HG03060 (cell line): ENCODE data around the gene BAZ2B.
A peak's percentile ranks its signal among the peaks of the same experiment; 100 is the strongest.
"Not testable (repeated sequence)": the region's sequence is repeated elsewhere in the genome, so short reads cannot be mapped to it uniquely, and the experiment has no call there.

Experiments used
- ATAC-seq: cut with Tn5 transposase; IDR thresholded peaks from one replicate; pipeline ENCODE4 v1.9.1; 2021; ENCODE audit warnings: low read depth, moderate number of reproducible peaks; ENCODE audit not compliant: unreplicated experiment

Gene BAZ2B

DNA sequence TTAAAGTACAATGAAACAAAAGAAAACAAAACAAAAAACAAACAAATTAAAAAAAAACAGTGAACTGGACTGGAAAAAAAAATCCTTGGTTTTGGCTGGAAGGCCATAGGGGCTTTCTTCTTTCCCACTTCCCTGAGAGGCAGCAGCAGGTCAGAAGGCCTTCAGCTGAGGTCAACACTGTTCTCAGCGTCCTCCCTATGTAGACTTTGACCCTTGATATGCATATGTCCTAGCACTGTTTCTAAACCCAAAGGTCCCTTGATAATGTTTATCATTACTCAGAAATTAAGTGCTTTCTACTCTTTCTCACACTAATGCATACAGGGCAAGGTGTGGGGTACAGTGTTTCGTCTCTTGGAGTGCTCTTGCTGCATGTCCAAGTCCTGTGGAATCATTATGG, 254.3 kb downstream of the BAZ2B start:
- ATAC-seq: no peak

DNA sequence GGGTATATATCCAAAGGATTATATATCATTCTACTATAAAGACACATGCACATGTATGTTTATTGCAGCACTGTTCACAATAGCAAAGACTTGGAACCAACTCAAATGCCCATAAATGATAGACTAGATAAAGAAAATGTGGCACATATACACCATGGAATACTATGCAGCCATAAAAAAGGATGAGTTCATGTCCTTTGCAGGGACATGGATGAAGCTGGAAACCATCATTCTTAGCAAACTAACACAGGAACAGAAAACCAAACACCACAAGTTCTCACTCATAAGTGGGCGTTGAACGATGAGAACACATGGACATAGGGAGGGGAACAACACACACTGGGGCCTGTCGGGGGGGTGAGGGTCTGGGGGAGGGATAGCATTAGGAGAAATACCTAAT, 254.7 kb downstream of the BAZ2B start:
- ATAC-seq: not testable (repeated sequence)

DNA sequence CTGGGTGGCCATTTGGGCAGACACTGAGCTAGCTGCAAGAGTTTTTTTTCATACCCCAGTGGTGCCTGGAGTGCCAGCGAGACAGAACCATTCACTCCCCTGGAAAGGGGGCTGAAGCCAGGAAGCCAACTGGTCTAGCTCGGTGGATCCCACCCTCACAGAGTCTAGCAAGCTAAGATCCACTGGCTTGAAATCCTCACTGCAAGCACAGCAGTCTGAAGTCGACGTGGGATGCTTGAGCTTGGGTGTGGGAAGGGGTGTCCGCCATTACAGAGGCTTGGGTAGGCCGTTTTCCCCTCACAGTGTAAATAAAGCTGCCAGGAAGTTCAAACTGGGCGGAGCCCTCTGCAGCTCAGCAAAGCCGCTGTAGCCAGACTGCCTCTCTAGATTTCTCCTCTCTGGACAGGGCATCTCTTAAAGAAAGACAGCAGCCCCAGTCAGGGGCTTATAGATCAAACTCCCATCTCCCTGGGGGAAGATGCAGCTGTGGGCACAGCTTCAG, 260.2 kb downstream of the BAZ2B start:
- ATAC-seq: no peak

DNA sequence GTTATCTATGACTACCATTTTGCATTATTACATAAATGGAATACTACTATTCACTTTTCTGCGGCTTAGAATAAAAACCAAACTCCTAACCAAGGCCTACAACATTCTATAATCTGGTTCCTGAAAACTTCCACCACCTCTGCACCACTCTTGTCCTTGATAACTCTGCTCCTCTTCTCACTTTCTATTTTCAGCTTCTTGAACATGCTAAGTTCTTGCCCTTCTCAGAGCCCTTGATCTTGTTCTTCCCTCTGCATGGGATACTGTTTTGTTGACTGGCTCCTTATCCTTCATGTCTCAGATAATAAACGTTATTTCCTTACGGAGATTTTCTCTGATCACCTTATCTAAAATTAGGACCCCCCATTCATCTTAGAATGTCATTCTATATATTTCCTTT, 264.4 kb downstream of the BAZ2B start:
- no peak for ATAC-seq

- ATAC-seq: no peak
These were observed 266.6 kb downstream of the BAZ2B start for GRCh38 chr2:159349674-159350299.

DNA sequence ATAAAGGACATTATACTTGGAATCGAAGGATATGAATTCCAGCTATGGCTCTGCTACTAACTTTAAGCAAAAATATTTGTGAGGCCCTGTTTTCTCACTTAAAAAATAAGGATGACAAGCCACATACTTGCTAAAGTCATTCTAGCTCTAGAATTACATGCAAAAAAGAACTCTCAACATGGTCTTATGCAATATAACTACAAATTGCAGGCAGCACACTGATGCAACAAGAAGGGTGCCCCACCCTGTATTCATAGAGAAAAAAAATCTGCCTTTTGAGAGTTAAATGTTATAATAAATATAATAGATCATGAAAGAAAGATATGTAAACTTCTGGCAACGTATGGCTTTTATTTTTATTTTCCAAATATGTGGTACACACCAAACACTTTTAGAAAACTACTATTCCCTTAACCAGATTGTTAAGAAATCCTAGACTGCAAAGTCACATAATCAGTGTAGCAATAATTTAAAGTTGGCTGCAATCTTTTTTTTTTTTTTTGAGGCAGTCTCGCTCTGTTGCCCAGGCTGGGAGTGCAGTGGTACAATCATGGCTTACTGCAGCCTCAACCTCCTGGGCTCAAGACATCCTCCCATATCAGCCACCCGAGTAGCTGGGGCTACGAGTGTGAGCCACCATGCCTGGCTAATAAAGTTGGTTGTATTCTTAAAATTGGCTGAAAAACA, 289.6 kb downstream of the BAZ2B start:
- no peak for ATAC-seq

GRCh38 chr2:159322419-159322818, 293.9 kb downstream of the BAZ2B start:
- no peak for ATAC-seq

DNA sequence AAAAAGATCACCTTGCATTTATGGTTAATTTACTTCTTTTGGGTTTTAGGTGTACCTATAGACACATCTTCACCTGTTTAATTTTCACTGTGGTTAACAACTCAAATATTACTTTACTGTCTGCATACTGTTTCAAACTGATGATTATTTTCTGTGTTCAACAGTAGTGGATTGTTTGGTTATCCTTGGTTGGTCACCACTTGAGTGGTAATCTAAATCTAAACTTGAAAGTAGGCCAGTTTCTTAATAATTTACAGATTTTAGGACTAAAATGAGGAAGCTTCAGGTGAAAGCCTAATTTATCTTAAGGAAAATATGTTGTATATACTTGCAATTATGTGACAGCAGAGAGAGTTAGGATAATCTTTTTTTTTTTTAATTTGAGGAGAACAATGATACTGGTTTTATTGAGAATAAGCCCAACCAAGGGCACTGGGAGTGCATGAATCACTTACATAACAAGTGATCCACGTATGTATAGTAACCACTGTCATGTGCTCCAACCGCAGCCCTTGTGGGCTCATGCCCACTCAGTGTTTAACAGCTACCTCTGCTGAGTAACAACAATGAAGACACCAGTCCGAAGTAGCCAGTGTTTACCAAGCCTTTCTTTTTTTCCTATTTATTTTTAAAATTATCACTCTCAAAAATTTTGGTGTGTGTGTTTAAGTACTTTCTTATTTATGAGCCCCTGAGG, 298.8 kb downstream of the BAZ2B start:
- no peak for ATAC-seq

DNA sequence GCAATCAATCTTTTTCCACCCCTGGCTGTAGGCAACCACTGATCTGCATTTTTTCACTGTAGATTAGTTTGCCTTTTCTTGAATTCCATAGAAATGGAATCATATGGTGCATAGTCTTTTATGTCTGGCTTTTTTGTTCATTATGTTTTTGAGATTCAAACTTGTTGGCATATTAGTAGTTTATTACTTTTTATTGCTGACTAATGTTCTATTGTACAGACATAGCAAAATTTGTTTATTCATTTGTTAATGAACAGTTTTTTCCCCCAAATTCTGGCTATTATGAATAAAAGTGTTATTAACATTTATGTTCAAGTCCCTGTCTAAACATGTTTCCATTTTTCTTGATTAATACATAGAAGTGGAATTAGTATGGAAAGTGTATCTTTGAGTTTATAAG, 308.4 kb downstream of the BAZ2B start:
- no peak for ATAC-seq

GRCh38 chr2:159300586-159300985, 315.8 kb downstream of the BAZ2B start:
- ATAC-seq: no peak

GRCh38 chr2:159298967-159299366, 317.4 kb downstream of the BAZ2B start:
- no peak for ATAC-seq

- no peak for ATAC-seq
These were observed 319.2 kb downstream of the BAZ2B start for GRCh38 chr2:159297042-159297707.

DNA sequence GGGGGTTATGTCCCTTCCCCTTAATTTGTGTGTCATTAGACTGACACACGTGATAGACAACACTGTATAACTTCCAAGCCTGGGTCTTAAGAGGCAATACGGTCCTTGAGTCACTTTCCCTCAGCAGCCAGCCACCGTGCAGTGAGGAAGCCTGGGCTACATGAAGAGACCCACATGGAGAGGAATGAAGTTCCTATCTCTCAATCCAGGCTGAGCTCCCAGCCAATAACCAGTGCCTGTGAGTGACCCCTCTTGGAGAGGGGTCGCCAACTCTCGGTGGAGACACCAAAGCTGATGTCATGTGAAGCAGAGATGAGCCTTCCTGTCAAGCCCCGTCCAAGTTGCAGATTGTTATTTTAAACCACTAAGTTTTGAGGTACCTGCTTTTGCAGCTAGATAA, 324.2 kb downstream of the BAZ2B start:
- ATAC-seq: no peak

DNA sequence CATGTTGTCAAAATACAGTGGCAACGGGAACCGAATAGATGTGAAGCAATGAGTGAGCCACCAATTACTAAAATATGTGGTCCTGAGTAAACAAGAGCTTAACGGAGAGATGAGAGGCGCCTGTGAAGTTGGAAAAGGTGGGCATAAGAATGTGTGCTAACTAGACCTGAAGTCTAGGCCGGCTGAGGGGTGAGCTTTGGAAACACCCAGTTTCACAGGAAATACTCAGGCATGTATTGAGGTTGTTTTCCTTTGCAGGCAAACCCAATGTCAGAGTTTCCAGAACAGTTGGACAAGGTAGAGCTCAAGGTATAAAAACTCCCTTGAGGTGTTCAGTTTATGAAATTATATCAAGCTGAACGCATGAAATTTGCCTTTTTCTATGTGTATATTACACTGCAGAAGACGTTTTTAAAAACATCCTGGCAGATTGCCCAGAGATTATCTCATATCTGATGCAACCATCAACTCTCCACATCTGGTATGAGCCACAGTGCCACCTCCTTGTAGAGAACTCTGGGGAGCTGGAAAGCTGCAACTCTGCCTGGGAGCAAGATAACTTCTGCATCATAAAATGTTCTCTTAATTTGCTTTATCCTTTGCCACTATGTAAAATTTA, 325.9 kb downstream of the BAZ2B start:
- ATAC-seq: no peak

DNA sequence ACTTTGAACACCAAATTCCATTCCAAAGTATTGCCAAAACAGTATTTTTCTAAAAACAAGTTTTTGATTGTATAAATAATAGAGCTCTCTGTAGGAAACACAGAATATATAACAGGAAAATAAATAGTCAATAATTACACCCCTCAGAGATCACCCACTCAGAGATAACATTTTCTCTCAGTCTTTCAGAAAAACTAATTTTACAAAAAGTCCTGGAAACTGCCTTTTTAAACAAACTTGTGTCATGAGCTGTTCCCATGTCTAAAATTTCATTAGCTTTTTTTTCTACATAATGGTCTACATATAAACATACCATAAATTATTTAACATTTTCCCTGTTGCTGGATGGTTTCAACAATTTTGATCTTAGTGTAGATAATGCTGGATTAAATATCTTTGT, 328.6 kb downstream of the BAZ2B start:
- no peak for ATAC-seq

GRCh38 chr2:159286709-159287441, 329.5 kb downstream of the BAZ2B start:
- peak; percentile 58 for ATAC-seq

- no peak for ATAC-seq
These were observed 330.2 kb downstream of the BAZ2B start, which contains the start of gene WDSUB1 for GRCh38 chr2:159285929-159286708. WDSUB1 (minus strand) TSS chr2:159286703; CDS start chr2:159283069, 3,634 bp downstream.

DNA sequence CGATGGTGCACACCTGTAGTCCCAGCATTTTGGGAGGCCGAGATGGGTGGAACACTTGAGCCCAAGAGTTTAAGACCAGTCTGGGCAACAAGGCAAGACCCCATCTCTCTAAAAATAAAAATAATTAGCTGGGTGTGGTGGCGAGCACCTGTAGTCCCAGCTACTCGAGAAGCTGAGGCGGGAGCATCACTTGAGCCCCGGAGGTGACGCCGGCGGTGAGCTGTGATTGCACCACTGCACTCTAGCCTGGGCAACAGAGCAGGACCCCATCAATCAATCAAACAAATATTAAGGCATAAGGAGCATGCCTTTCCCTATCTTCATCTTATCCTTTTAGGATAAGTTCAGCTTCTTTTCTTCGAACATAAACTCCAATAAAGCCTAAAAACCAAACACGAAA, 330.9 kb downstream of the BAZ2B start:
- ATAC-seq: no peak

DNA sequence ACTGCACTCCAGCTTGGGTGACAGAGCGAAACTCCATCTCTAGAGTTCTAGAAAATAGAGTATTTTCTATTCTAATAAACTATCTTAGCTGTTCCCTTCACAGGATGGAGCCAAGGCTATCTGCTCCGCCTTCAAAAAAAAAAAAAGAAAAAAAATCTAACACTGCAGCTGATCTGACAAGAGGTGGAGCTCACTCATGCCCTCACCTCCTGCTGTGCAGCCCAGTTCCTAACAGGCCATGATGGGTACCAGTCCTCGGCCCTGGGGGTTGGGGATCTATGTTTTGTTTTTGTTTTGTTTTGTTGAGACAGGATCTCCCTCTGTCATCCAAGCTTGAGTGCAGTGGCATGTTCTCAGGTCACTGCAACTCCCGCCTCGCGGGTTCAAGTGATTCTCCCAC, 332.8 kb downstream of the BAZ2B start:
- no peak for ATAC-seq
